NCI-H1092 treated with DMSO at 0.1 percent for 48 hours (cell line): Measurements from ENCODE around the gene NPAS3.

Experiments used
- DNase-seq: peaks from one replicate; lab custom pipeline; 2025; lab: John Stamatoyannopoulos, UW

Gene NPAS3

GRCh38 chr14:33184587-33184986, 245.9 kb downstream of the NPAS3 start:
- DNase-seq: peak; percentile 70

- peak; percentile 16 for DNase-seq
These were observed 248.0 kb downstream of the NPAS3 start for GRCh38 chr14:33186656-33187055.

- no peak for DNase-seq
These were observed 250.2 kb downstream of the NPAS3 start for GRCh38 chr14:33188880-33189279.

- no peak for DNase-seq
These were observed 253.2 kb downstream of the NPAS3 start for GRCh38 chr14:33191855-33192254.

- DNase-seq: no peak
These were observed 255.9 kb downstream of the NPAS3 start for GRCh38 chr14:33194551-33194950.

- DNase-seq: no peak
These were observed 260.0 kb downstream of the NPAS3 start for GRCh38 chr14:33198684-33199083.

- no peak for DNase-seq
These were observed 262.4 kb downstream of the NPAS3 start for GRCh38 chr14:33201116-33201515.

- DNase-seq: no peak
These were observed 268.3 kb downstream of the NPAS3 start for GRCh38 chr14:33206981-33207380.

GRCh38 chr14:33207467-33208017, 268.9 kb downstream of the NPAS3 start:
- no peak for DNase-seq

GRCh38 chr14:33210311-33210710, 271.6 kb downstream of the NPAS3 start:
- no peak for DNase-seq

GRCh38 chr14:33218026-33218425, 279.3 kb downstream of the NPAS3 start:
- no peak for DNase-seq

- DNase-seq: no peak
These were observed 281.3 kb downstream of the NPAS3 start for GRCh38 chr14:33219957-33220356.

- DNase-seq: peak; percentile 79
These were observed 290.7 kb downstream of the NPAS3 start for GRCh38 chr14:33229269-33229929.

GRCh38 chr14:33230021-33230420, 291.3 kb downstream of the NPAS3 start:
- no peak for DNase-seq

GRCh38 chr14:33232031-33232430, 293.4 kb downstream of the NPAS3 start:
- no peak for DNase-seq

- DNase-seq: no peak
These were observed 298.5 kb downstream of the NPAS3 start for GRCh38 chr14:33237115-33237740.

- DNase-seq: no peak
These were observed 300.8 kb downstream of the NPAS3 start for GRCh38 chr14:33239465-33239864.

- no peak for DNase-seq
These were observed 301.8 kb downstream of the NPAS3 start for GRCh38 chr14:33240466-33240865.

GRCh38 chr14:33241331-33241730, 302.7 kb downstream of the NPAS3 start:
- no peak for DNase-seq

GRCh38 chr14:33249233-33249820, 310.6 kb downstream of the NPAS3 start:
- no peak for DNase-seq

GRCh38 chr14:33250963-33251362, 312.3 kb downstream of the NPAS3 start:
- no peak for DNase-seq

GRCh38 chr14:33254342-33254741, 315.7 kb downstream of the NPAS3 start:
- no peak for DNase-seq

- no peak for DNase-seq
These were observed 316.2 kb downstream of the NPAS3 start for GRCh38 chr14:33254861-33255395.
